Vagina (tissue), 2 donors: ENCODE results near the gene PRODH.

Source experiments
- CTCF ChIP-seq, 3 experiments: fragments of 450-650 bp in 2 of 3; fragments of 200-600 bp in 1 of 3; sonication (generic) in 1 of 3; IDR thresholded peaks; one replicate each; pipeline ENCODE4 v1.5.1; 2017 to 2019; ENCODE audit warnings: antibody characterized with exemption in 3 of 3, mild to moderate bottlenecking in 2 of 3, moderate library complexity in 2 of 3
- POLR2A ChIP-seq, 2 donors: fragments of 450-650 bp; IDR thresholded peaks; one replicate each; pipeline ENCODE4 v1.6.1; 2017; ENCODE audit warnings: antibody characterized with exemption in 2 of 2, mild to moderate bottlenecking in 2 of 2, moderate library complexity in 2 of 2
- POLR2AphosphoS5 ChIP-seq, 2 donors: sonication (generic); formaldehyde crosslinking; IDR thresholded peaks; one replicate each; pipeline ENCODE4 v1.9.0; 2017; ENCODE audit warnings: antibody characterized with exemption in 2 of 2, mild to moderate bottlenecking in 2 of 2, low read depth in 1 of 2; ENCODE audit not compliant: insufficient read depth in 1 of 2

DNA sequence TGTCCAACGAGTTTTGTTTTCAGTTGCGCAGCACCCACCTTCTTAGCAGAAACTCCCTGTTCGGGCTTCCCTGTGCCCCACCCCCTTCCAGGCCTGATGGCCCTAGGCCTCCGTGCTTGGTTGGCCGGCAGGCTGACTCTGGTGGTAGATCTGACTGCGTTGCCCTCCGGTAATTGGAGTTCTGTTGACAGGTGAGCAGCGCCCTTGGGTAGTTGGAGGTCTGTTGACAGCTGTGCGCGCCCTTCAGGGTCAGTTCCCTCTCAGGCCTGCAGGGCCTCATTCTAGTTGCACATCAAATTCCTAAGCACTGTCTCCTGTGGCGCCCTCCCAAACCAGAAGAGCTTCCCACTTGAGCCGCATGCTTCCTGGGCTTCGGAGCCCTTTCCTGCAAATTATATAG, 29.2 kb downstream of the PRODH start:
- TF ChIP-seq POLR2A (IDR thresholded peaks at IDR 0.05), result no peak
- no peak for TF ChIP-seq CTCF (IDR thresholded peaks at IDR 0.05)
- no peak for TF ChIP-seq POLR2AphosphoS5 (IDR thresholded peaks at IDR 0.05; ENCODE audit: insufficient read depth in 1 of 2, low read depth in 1 of 2)
